Purkinje cell (primary cell): Measurements from ENCODE around the gene CKS1B. TPM values are rescaled to one million over a fixed set of nuclear protein-coding genes. Genes with fewer than 3 reads are reported as not detected.

ENCODE experiments used
- polyA plus RNA-seq: library from polyadenylated mRNA; unstranded; fragments of >200 nt; fragmentation: Nextera tagmentation; gene quantifications from 2 replicates; pipeline ENCODE4 v1.2.1, GENCODE V29; 2014

Gene CKS1B
- 48.7 and 52.2 TPM in 2 replicates for polyA plus RNA-seq

DNA sequence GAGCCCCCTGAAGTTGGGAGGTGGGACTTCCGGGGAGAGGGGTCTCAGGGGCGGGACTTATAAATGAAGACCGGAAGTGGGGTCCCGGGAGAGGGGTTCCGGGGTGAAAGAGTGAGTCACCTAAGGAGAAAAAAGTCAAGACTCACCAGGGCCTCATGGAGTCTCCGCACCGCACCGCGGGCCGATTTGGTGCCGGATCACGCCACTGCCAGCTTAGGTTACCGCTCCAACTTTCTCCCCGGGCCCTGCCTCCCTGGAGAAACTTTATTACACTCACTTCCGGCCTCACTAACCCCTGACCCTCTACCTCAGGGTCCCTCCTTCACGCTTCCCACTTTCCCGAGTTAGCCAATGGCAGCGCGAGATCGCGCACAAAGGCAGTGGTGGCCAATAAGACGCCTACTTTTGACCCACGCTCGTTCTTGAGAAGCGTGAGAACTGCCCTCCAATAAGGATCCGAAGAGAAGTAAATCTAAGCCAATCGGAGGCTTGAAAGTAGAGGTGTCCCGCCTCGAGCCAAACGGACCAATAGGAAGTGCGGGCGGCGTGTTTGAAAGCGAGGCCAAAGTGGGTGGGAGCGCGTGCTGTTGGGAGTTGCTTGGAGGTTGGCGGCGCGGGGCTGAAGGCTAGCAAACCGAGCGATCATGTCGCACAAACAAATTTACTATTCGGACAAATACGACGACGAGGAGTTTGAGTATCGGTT lies at the start of gene CKS1B:
TSS of gene CKS1B (plus strand) at position 580 of the 706 bp plus-strand sequence. CDS start at position 645, 65 bp downstream.

DNA sequence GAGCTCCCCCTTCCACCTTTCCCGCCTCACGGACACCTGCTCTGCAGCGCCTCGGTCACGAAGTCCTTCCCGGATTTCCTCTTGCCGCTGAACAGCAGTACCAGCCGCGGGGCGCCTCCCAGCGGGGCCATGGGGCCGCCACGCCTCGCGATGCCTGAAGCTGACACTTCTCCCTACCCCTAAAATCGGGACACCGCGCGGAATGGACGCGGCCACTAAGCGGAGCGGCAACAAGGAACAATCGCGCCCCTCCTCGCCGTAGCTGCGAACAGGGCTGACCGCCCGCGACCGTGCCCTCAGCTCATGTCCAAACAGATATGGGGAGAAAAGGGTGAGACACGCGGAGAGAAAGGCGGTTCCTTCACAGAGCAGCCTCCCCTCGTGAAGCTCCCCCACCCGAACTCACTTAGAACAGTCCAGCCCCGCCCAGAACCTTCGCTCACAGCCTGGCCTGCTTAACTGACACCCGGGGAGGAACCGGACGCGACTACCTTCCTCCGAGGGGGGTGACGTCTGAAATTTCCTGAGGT lies 37.9 kb upstream of the CKS1B start, which contains the start of gene PMVK:
TSS of gene PMVK (minus strand) at position 165 of the 530 bp plus-strand sequence. CDS start at position 131, 34 bp downstream.

GRCh38 chr1:154955718-154956543 lies 18.6 kb upstream of the CKS1B start, which contains the start of gene PBXIP1:
TSS of gene PBXIP1 (minus strand) at chr1:154956099. CDS start at chr1:154953721, 2,378 bp downstream.

GRCh38 chr1:154961207-154962155 lies 13.0 kb upstream of the CKS1B start, which contains the start of gene PYGO2:
TSS of gene PYGO2 (minus strand) at chr1:154961782. CDS start at chr1:154961576, 206 bp downstream.

DNA sequence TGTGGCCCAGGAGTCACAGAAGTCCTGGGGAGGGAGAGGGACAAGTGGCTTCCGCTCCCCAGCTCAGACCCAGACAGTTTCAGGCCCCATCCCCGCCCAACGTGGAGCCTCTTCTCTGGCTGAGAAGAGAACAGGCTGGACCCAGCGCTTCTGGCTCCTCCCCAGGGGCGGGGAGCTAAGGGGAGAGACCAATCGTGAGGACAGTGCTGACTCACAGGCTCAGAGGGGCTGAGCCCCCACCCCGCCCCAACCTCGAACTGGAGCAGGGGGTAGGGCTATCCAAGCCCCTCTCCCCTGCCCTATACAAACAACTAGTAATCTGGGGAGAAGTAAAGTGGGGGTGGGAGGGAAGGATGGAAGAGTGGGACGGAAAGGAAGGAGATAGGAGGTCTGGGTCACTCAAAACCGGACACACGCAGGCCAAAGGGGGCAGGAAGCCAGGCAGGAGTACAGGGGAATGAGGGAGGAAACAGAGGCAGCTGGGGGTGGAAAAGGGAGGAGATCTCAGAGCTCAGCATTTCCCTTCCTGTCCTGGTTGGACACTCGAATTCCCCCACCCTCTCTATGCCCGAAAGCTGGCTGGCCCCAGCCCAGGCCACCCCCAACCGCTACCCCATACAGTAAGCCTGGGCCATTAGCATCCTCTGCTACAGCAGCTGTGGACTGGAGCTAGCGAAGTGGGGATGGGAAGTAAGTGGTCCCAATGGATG lies 3.7 kb upstream of the CKS1B start, which contains the start of gene SHC1:
TSS of gene SHC1 (minus strand) at position 117 of the 710 bp plus-strand sequence. CDS start 221 bp downstream, outside the sequence.

DNA sequence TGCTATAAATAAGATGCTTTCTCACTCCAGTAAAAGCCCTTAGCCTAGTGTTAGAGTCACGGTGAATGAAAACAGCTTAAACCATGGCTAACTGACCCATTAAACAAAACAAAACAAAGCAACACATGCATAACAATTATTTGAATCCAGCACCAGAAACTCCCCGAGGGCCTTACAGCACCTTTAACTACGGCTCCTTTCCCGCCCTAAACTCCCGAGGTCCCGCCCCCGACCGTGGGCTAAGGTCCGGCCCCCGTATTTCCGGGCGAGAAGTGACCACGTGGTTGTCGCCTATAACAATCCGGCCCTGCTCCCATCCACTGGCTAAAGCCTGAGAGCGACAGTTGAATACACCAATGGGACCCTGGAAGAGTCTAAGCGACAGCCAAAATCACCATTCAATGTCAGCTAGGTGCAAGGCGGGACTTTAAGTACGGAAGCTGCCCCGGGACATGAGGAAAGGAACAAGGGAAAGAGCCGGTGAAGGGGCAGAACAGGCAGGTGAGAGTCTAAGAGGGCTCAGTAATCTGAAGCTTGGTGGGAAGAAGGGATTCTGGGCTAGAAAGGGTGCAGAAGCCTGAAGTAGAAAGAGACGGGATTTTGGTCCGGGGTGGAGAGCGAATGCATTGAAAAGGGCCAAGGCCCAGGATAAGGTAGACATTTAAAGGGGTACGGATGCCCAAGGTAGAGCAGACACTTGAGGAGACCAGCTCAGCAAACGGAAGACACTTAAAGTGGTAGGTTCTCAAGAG lies 8.6 kb downstream of the CKS1B start, which contains the start of gene FLAD1:
TSS of gene FLAD1 (plus strand) at position 448 of the 752 bp plus-strand sequence. CDS start 351 bp downstream, outside the sequence.

GRCh38 chr1:154993572-154994268 lies 19.2 kb downstream of the CKS1B start, which contains the start of gene LENEP:
TSS of gene LENEP (plus strand) at chr1:154993586. CDS start at chr1:154993608, 22 bp downstream.

GRCh38 chr1:155002464-155003226 lies 28.2 kb downstream of the CKS1B start, which contains the start of gene ZBTB7B:
TSS of gene ZBTB7B (plus strand) at chr1:155002802. CDS start at chr1:155014661, 11,859 bp downstream.

Other genes starting within 250 kb of the CKS1B start
- gene KCNN3, start 104.4 kb upstream of the CKS1B start, polyA plus RNA-seq: 1.2 and 1.4 TPM in 2 replicates
- 25.0 and 27.5 TPM in 2 replicates for gene PMVK, start 38.0 kb upstream of the CKS1B start, polyA plus RNA-seq
- gene PBXIP1, start 18.6 kb upstream of the CKS1B start, polyA plus RNA-seq: 1.2 and 1.5 TPM in 2 replicates
- 2.0 and 3.7 TPM in 2 replicates for gene PYGO2, start 12.9 kb upstream of the CKS1B start, polyA plus RNA-seq
- 1.3 and 2.0 TPM in 2 replicates for gene SHC1, start 3.9 kb upstream of the CKS1B start, polyA plus RNA-seq
- 21.8 and 34.5 TPM in 2 replicates for gene FLAD1, start 8.7 kb downstream of the CKS1B start, polyA plus RNA-seq
- not detected in 2 replicates for gene LENEP, start 18.9 kb downstream of the CKS1B start, polyA plus RNA-seq
- 0.15 TPM in 1 of 2 replicates, not detected in the other for gene ZBTB7B, start 28.1 kb downstream of the CKS1B start, polyA plus RNA-seq
- gene DCST2, start 59.1 kb downstream of the CKS1B start, polyA plus RNA-seq: not detected in 2 replicates
- gene DCST1, start 59.1 kb downstream of the CKS1B start, polyA plus RNA-seq: not detected in 2 replicates
- 0.28 and 1.2 TPM in 2 replicates for gene ADAM15, start 76.6 kb downstream of the CKS1B start, polyA plus RNA-seq
- not detected in 2 replicates for gene EFNA4, start 89.1 kb downstream of the CKS1B start, polyA plus RNA-seq
- gene EFNA3, start 104.2 kb downstream of the CKS1B start, polyA plus RNA-seq: 2.2 and 6.2 TPM in 2 replicates
- 1.4 and 3.8 TPM in 2 replicates for gene EFNA1, start 153.2 kb downstream of the CKS1B start, polyA plus RNA-seq
- 4.2 and 5.1 TPM in 2 replicates for gene SLC50A1, start 161.2 kb downstream of the CKS1B start, polyA plus RNA-seq
- gene DPM3, start 165.8 kb downstream of the CKS1B start, polyA plus RNA-seq: 88.7 and 130 TPM in 2 replicates
- gene KRTCAP2, start 198.6 kb downstream of the CKS1B start, polyA plus RNA-seq: 468 and 662 TPM in 2 replicates
- 0.73 and 2.3 TPM in 2 replicates for gene TRIM46, start 199.2 kb downstream of the CKS1B start, polyA plus RNA-seq
- gene THBS3, start 233.2 kb downstream of the CKS1B start, polyA plus RNA-seq: 0.56 and 2.3 TPM in 2 replicates
- gene MTX1, start 234.0 kb downstream of the CKS1B start, polyA plus RNA-seq: 19.3 and 24.2 TPM in 2 replicates